GM12872 (cell line): ENCODE data around the gene MTAP.

Source experiments
- CTCF ChIP-seq: IDR thresholded peaks from 3 replicates; pipeline ENCODE4 v1.5.1; 2011; ENCODE audit warnings: low read depth, mild to moderate bottlenecking, low read length, moderate library complexity; ENCODE audit not compliant: insufficient read depth

MTAP gene

GRCh38 chr9:21901546-21901945, 99.1 kb downstream of the MTAP start:
- TF ChIP-seq CTCF, result no peak

- TF ChIP-seq CTCF, result no peak
Observed at GRCh38 chr9:21902136-21902535, 99.7 kb downstream of the MTAP start.

GRCh38 chr9:21903380-21903965, 101.0 kb downstream of the MTAP start:
- no peak for TF ChIP-seq CTCF

- TF ChIP-seq CTCF, result no peak
Observed at GRCh38 chr9:21904371-21904770, 101.9 kb downstream of the MTAP start.

GRCh38 chr9:21904776-21905175, 102.3 kb downstream of the MTAP start:
- no peak for TF ChIP-seq CTCF

- TF ChIP-seq CTCF, result no peak
Observed at GRCh38 chr9:21906213-21906612, 103.8 kb downstream of the MTAP start.

GRCh38 chr9:21906881-21907280, 104.4 kb downstream of the MTAP start:
- no peak for TF ChIP-seq CTCF
